HCT116 (cell line): ENCODE results near the gene C4orf36. TPM values are rescaled to one million over a fixed set of nuclear protein-coding genes. Genes with fewer than 3 reads are reported as not detected.

Experiments
- ATAC-seq: fragments of 200-7000 bp; cut with Tn5 transposase; 2 replicates; pipeline ENCODE4 v1.9.1; 2020; ENCODE audit warnings: mild to moderate bottlenecking, moderate library complexity
- BruUV-seq: library from RNA; stranded (reverse); fragments of 400-500 nt; replicated peaks from 2 replicates; lab custom pipeline; 2021; lab: Mats Ljungman, UMichigan
- CTCF ChIA-PET: fragments of 300-600 bp; sonication (Branson Sonifier 250); formaldehyde crosslinking; loops from one replicate; lab custom pipeline; 2021; ENCODE audit warnings: antibody characterized with exemption; lab: Charles Lee
- POLR2A ChIA-PET: fragments of 300-600, 350-600 bp; sonication (Branson Sonifier 250); formaldehyde crosslinking; loops from one replicate; lab custom pipeline; 2021; ENCODE audit warnings: antibody characterized with exemption; lab: Charles Lee
- RAD21 ChIA-PET, 2 experiments: fragments of 300-600 bp; sonication (Branson Sonifier 250); formaldehyde crosslinking; loops; one replicate each; lab custom pipeline; 2023; ENCODE audit warnings: low total read pairs in 2 of 2; ENCODE audit not compliant: uncharacterized antibody in 2 of 2, unreplicated experiment in 2 of 2, low non-redundant PET in 1 of 2; lab: Charles Lee
- DNase-seq: peaks from one replicate; pipeline ENCODE4 v3.0.0-alpha.2; 2010; ENCODE audit warnings: low read depth, low spot score
- H2AFZ ChIP-seq: fragments of 200-600 bp; shearing (Covaris generic), sonication (generic); 2 replicates; pipeline ENCODE4 v1.6.1; 2017; ENCODE audit warnings: low read depth, mixed run types, mixed read lengths, antibody characterized with exemption, low read length; ENCODE audit not compliant: poor library complexity, severe bottlenecking
- H3K27ac ChIP-seq: 2 replicates; pipeline ENCODE4 v1.5.1; 2012; ENCODE audit warnings: low read depth, low read length
- H3K27me3 ChIP-seq: fragments of 200-600 bp; sonication (generic); 2 replicates; pipeline ENCODE4 v1.6.1; 2016; ENCODE audit warnings: mixed run types, low read length, mixed read lengths; ENCODE audit not compliant: insufficient read depth
- H3K36me3 ChIP-seq, 2 experiments: fragments of 200-500 bp in 1 of 2; fragments of 200-600 bp in 1 of 2; sonication (Bioruptor generic) in 1 of 2; sonication (generic) in 1 of 2; 2 replicates each; pipeline versions ENCODE4 v1.5.1 to v1.6.1; 2014 to 2016; ENCODE audit warnings: low read length in 2 of 2, inconsistent platforms in 1 of 2, mixed read lengths in 1 of 2, mixed run types in 1 of 2; ENCODE audit not compliant: insufficient read depth in 2 of 2, control insufficient read depth in 1 of 2
- H3K4me1 ChIP-seq, 2 experiments: fragments of 200-600 bp in 1 of 2; sonication (generic) in 1 of 2; 2 replicates each; pipeline versions ENCODE4 v1.5.1 to v1.6.1; 2012 to 2017; ENCODE audit warnings: low read length in 2 of 2, inconsistent platforms in 1 of 2, mild to moderate bottlenecking in 1 of 2, mixed read lengths in 1 of 2, mixed run types in 1 of 2, moderate library complexity in 1 of 2; ENCODE audit not compliant: insufficient read depth in 2 of 2, control insufficient read depth in 1 of 2
- H3K4me2 ChIP-seq: fragments of 200-600 bp; sonication (generic); 2 replicates; pipeline ENCODE4 v1.6.1; 2017; ENCODE audit warnings: mixed run types, low read length, mixed read lengths
- H3K4me3 ChIP-seq, 2 experiments: fragments of 200-600 bp in 1 of 2; sonication (generic) in 1 of 2; replicated peaks in 1 of 2; 2 replicates each; pipeline ENCODE4 v1.5.1; 2011 to 2016; ENCODE audit warnings: low read length in 2 of 2, control low read depth in 1 of 2, low read depth in 1 of 2, mild to moderate bottlenecking in 1 of 2, mixed read lengths in 1 of 2, mixed run types in 1 of 2
- H3K79me2 ChIP-seq: fragments of 200-600 bp; sonication (generic); 2 replicates; pipeline ENCODE4 v1.6.1; 2017; ENCODE audit warnings: mild to moderate bottlenecking, mixed run types, low read length, moderate library complexity, mixed read lengths; ENCODE audit not compliant: insufficient read depth
- H3K9ac ChIP-seq: fragments of 200-600 bp; sonication (generic); 2 replicates; pipeline ENCODE4 v1.6.1; 2016; ENCODE audit warnings: low read length, mixed read lengths
- H3K9me2 ChIP-seq: fragments of 200-600 bp; sonication (generic), shearing (Covaris generic); 2 replicates; pipeline ENCODE4 v1.6.1; 2017; ENCODE audit warnings: mixed run types, mild to moderate bottlenecking, moderate library complexity; ENCODE audit not compliant: insufficient read depth
- H3K9me3 ChIP-seq, 2 experiments: fragments of 200-500 bp in 1 of 2; fragments of 200-600 bp in 1 of 2; sonication (Bioruptor generic) in 1 of 2; sonication (generic) in 1 of 2; 2 replicates each; pipeline ENCODE4 v1.6.1; 2014 to 2017; ENCODE audit warnings: low read length in 2 of 2, mixed read lengths in 2 of 2, inconsistent platforms in 1 of 2, low read depth in 1 of 2, mild to moderate bottlenecking in 1 of 2, mixed run types in 1 of 2, moderate library complexity in 1 of 2; ENCODE audit not compliant: control insufficient read depth in 1 of 2, insufficient read depth in 1 of 2
- H4K20me1 ChIP-seq: fragments of 200-600 bp; sonication (generic), shearing (Covaris generic); 2 replicates; pipeline ENCODE4 v1.6.1; 2017; ENCODE audit warnings: mixed run types, mild to moderate bottlenecking, moderate library complexity; ENCODE audit not compliant: insufficient read depth
- CBX3 ChIP-seq: IDR thresholded peaks from 2 replicates; pipeline ENCODE4 v1.6.1; 2012; ENCODE audit warnings: low read depth
- CEBPB ChIP-seq: IDR thresholded peaks from 2 replicates; pipeline ENCODE4 v1.6.1; 2012; ENCODE audit warnings: low read depth
- CTCF ChIP-seq, 3 experiments: fragments of 200-600 bp in 1 of 3; sonication (generic) in 1 of 3; IDR thresholded peaks in 2 of 3; conservative IDR thresholded peaks in 1 of 3; 2 replicates each; pipeline ENCODE4 v1.5.1; 2012 to 2017; ENCODE audit warnings: low read depth in 2 of 3, low read length in 2 of 3, antibody characterized with exemption in 1 of 3, borderline replicate concordance in 1 of 3, control low read depth in 1 of 3, mild to moderate bottlenecking in 1 of 3, mixed read lengths in 1 of 3, mixed run types in 1 of 3, moderate library complexity in 1 of 3; ENCODE audit not compliant: insufficient read depth in 1 of 3
- EGR1 ChIP-seq: IDR thresholded peaks from 2 replicates; pipeline ENCODE4 v1.6.1; 2012; ENCODE audit warnings: low read depth
- ELF1 ChIP-seq: IDR thresholded peaks from 2 replicates; pipeline ENCODE4 v1.6.1; 2012; ENCODE audit warnings: low read depth, borderline replicate concordance
- EZH2phosphoT487 ChIP-seq: fragments of 200-600 bp; IDR thresholded peaks from 2 replicates; pipeline ENCODE4 v1.6.1; 2018; ENCODE audit warnings: antibody characterized with exemption, borderline replicate concordance
- JUND ChIP-seq: IDR thresholded peaks from 2 replicates; pipeline ENCODE4 v1.6.1; 2012
- POLR2AphosphoS5 ChIP-seq: IDR thresholded peaks from 2 replicates; pipeline ENCODE4 v1.6.1; 2011; ENCODE audit warnings: mild to moderate bottlenecking, low read depth, low read length, moderate library complexity
- RAD21 ChIP-seq: IDR thresholded peaks from 2 replicates; pipeline ENCODE4 v1.6.1; 2012; ENCODE audit warnings: low read depth, mild to moderate bottlenecking
- SIN3A ChIP-seq: IDR thresholded peaks from 2 replicates; pipeline ENCODE4 v1.6.1; 2012; ENCODE audit warnings: low read depth
- SP1 ChIP-seq: IDR thresholded peaks from 2 replicates; pipeline ENCODE4 v1.6.1; 2012; ENCODE audit warnings: low read depth
- TCF7L2 ChIP-seq: IDR thresholded peaks from 2 replicates; pipeline ENCODE4 v1.7.0; 2011; ENCODE audit warnings: borderline replicate concordance, inconsistent platforms; ENCODE audit not compliant: insufficient read depth, insufficient read length; ENCODE audit errors: extremely low read depth
- YY1 ChIP-seq: IDR thresholded peaks from 2 replicates; pipeline ENCODE4 v1.6.1; 2011; ENCODE audit warnings: low read length, low read depth, moderate library complexity, mild to moderate bottlenecking; ENCODE audit not compliant: insufficient replicate concordance; ENCODE audit errors: extremely low read depth
- ZFX ChIP-seq: fragments of 450-650 bp; IDR thresholded peaks from 2 replicates; pipeline ENCODE4 v1.6.1; 2017
- ZNF274 ChIP-seq: fragments of 200-500 bp; sonication (Bioruptor generic); IDR thresholded peaks from 2 replicates; pipeline ENCODE4 v1.6.1; 2014; ENCODE audit warnings: mild to moderate bottlenecking, low read depth, low read length, inconsistent platforms
- intact Hi-C: fragments of 100-400 bp; cut with micrococcal nuclease; formaldehyde crosslinking; loops from 2 replicates; pipeline ENCODE4 v1.10.0; 2022
- total RNA-seq: library from RNA; stranded (reverse); gene quantifications from one replicate; pipeline ENCODE4 v1.2.1, GENCODE V29; 2021; ENCODE audit not compliant: unreplicated experiment
- TF ChIP-seq, protein P1 (sequence below): IDR thresholded peaks from 2 replicates; pipeline ENCODE4 v1.6.1; 2012; ENCODE audit warnings: low read depth
- TF ChIP-seq, protein P2 (sequence below): IDR thresholded peaks from 2 replicates; pipeline ENCODE4 v1.6.1; 2012

The C4orf36 gene
- total RNA-seq, 1 experiment from 2014 or later = 1.8 TPM

GRCh38 chr4:86847571-86847970, 44.7 kb downstream of the C4orf36 start (continued):
- TF ChIP-seq, protein P1, sequence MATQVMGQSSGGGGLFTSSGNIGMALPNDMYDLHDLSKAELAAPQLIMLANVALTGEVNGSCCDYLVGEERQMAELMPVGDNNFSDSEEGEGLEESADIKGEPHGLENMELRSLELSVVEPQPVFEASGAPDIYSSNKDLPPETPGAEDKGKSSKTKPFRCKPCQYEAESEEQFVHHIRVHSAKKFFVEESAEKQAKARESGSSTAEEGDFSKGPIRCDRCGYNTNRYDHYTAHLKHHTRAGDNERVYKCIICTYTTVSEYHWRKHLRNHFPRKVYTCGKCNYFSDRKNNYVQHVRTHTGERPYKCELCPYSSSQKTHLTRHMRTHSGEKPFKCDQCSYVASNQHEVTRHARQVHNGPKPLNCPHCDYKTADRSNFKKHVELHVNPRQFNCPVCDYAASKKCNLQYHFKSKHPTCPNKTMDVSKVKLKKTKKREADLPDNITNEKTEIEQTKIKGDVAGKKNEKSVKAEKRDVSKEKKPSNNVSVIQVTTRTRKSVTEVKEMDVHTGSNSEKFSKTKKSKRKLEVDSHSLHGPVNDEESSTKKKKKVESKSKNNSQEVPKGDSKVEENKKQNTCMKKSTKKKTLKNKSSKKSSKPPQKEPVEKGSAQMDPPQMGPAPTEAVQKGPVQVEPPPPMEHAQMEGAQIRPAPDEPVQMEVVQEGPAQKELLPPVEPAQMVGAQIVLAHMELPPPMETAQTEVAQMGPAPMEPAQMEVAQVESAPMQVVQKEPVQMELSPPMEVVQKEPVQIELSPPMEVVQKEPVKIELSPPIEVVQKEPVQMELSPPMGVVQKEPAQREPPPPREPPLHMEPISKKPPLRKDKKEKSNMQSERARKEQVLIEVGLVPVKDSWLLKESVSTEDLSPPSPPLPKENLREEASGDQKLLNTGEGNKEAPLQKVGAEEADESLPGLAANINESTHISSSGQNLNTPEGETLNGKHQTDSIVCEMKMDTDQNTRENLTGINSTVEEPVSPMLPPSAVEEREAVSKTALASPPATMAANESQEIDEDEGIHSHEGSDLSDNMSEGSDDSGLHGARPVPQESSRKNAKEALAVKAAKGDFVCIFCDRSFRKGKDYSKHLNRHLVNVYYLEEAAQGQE = no peak
- TF ChIP-seq SIN3A = no peak
- TF ChIP-seq YY1 = no peak
- TF ChIP-seq SP1 = no peak
- no peak for TF ChIP-seq CBX3

- no peak overlapping the region for H2AFZ ChIP-seq
- no peaks in the 10 kb centered on the region for H3K9me3 ChIP-seq
- H3K9ac ChIP-seq = no peak overlapping the region
- no peaks in the 10 kb centered on the region for H3K27me3 ChIP-seq
- no peak overlapping the region for H3K4me2 ChIP-seq
- H3K27ac ChIP-seq = no peak overlapping the region
- ChIA-PET POLR2A (no interaction called here), RAD21 (no interaction called here), CTCF (no interaction called here)
- intact Hi-C loops = no loop called here
- no peaks in the 10 kb centered on the region for H3K4me1 ChIP-seq
- no peaks in the 10 kb centered on the region for H3K36me3 ChIP-seq
- no peaks in the 10 kb centered on the region for H3K9me2 ChIP-seq
- no peaks in the 10 kb centered on the region for H4K20me1 ChIP-seq
- no peaks in the 10 kb centered on the region for H3K79me2 ChIP-seq
- ATAC-seq (no peak), DNase-seq (no peak)
- H3K4me3 ChIP-seq = no peak overlapping the region
- BruUV-seq = no TSS peak
- no peak for TF ChIP-seq SP1
- TF ChIP-seq, protein P1 = no peak
- no peak for TF ChIP-seq RAD21
- TF ChIP-seq ZFX = no peak
- no peak for TF ChIP-seq JUND
- TF ChIP-seq ZNF274 = no peak
- no peak for TF ChIP-seq EZH2phosphoT487
- no peak for TF ChIP-seq EGR1
- TF ChIP-seq, protein P2, sequence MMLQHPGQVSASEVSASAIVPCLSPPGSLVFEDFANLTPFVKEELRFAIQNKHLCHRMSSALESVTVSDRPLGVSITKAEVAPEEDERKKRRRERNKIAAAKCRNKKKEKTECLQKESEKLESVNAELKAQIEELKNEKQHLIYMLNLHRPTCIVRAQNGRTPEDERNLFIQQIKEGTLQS = no peak
- TF ChIP-seq CBX3 = no peak
- TF ChIP-seq TCF7L2 = no peak
- TF ChIP-seq ELF1 = no peak
- TF ChIP-seq CTCF (IDR thresholded peaks at IDR 0.05 in 2 of 3, conservative IDR thresholded peaks at IDR 0.05 in 1 of 3; ENCODE audit: borderline replicate concordance in 1 of 3, insufficient read depth in 1 of 3, low read depth in 2 of 3, low read length in 2 of 3) = no peak
- no peak for TF ChIP-seq SIN3A
- no peak for TF ChIP-seq CEBPB
- no peak for TF ChIP-seq POLR2AphosphoS5
- no peak for TF ChIP-seq YY1
These were observed 45.3 kb downstream of the C4orf36 start for GRCh38 chr4:86846921-86847320.
